Breast epithelium (tissue), 4 donors: Measurements from ENCODE around the gene ABCB1. TPM values are rescaled to one million over a fixed set of nuclear protein-coding genes. Genes with fewer than 3 reads are reported as not detected.

ENCODE experiments used
- DNase-seq, 2 donors: peaks; one replicate each; pipeline ENCODE4 v3.0.0-alpha.2; 2019; ENCODE audit warnings: low spot score in 2 of 2
- H3K27ac ChIP-seq, 2 donors: fragments of 200-600 bp; sonication (generic) in 1 of 2; one replicate each; pipeline ENCODE4 v1.5.1; 2016 to 2019; ENCODE audit warnings: mild to moderate bottlenecking in 1 of 2
- H3K27me3 ChIP-seq, 2 donors: fragments of 200-600 bp; sonication (generic) in 1 of 2; one replicate each; pipeline versions ENCODE4 v1.5.1 to v1.6.0; 2017 to 2019; ENCODE audit warnings: control low read depth in 1 of 2, mild to moderate bottlenecking in 1 of 2
- H3K36me3 ChIP-seq: fragments of 200-600 bp; one replicate; pipeline ENCODE4 v1.5.1; 2019
- H3K4me1 ChIP-seq, 2 donors: fragments of 200-600 bp; sonication (generic); one replicate each; pipeline ENCODE4 v1.5.1; 2016 to 2019; ENCODE audit warnings: control low read depth in 1 of 2
- H3K4me3 ChIP-seq, 3 donors: fragments of 200-600 bp; sonication (generic); 1 replicate in 2 of 3; 2 replicates in 1 of 3; pipeline ENCODE4 v1.5.1; 2016 to 2019; ENCODE audit warnings: mild to moderate bottlenecking in 3 of 3, moderate library complexity in 2 of 3
- H3K9me3 ChIP-seq, 2 donors: fragments of 200-600 bp; sonication (generic) in 1 of 2; one replicate each; pipeline ENCODE4 v1.5.1; 2016 to 2019; ENCODE audit warnings: control low read depth in 1 of 2
- POLR2A ChIP-seq: fragments of 450-650 bp; IDR thresholded peaks from one replicate; pipeline ENCODE4 v1.6.1; 2016; ENCODE audit warnings: antibody characterized with exemption, mild to moderate bottlenecking, moderate library complexity
- POLR2AphosphoS5 ChIP-seq, 3 donors: sonication (generic); formaldehyde crosslinking; IDR thresholded peaks; one replicate each; pipeline ENCODE4 v1.6.1; 2017; ENCODE audit warnings: antibody characterized with exemption in 3 of 3
- intact Hi-C: fragments of 100-400 bp; cut with DNase I; formaldehyde crosslinking; loops from one replicate; pipeline ENCODE4 v1.15.1; 2023; ENCODE audit warnings: low total_unique reads
- total RNA-seq, 3 donors: library from RNA; depleted of rRNA; stranded (reverse); fragments of >200 nt; gene quantifications; one replicate each; pipeline ENCODE4 v1.1.0, GENCODE V29; 2016
- TF ChIP-seq, protein P1 (sequence below), 3 donors: fragments of 450-650 bp; IDR thresholded peaks; one replicate each; pipeline ENCODE4 v1.5.1; 2016 to 2017; ENCODE audit warnings: antibody characterized with exemption in 3 of 3, mild to moderate bottlenecking in 3 of 3, moderate library complexity in 3 of 3

ABCB1 gene
- total RNA-seq, 3 donors from 2014 or later = 3.2 to 14.9 (median 12.8) TPM

DNA sequence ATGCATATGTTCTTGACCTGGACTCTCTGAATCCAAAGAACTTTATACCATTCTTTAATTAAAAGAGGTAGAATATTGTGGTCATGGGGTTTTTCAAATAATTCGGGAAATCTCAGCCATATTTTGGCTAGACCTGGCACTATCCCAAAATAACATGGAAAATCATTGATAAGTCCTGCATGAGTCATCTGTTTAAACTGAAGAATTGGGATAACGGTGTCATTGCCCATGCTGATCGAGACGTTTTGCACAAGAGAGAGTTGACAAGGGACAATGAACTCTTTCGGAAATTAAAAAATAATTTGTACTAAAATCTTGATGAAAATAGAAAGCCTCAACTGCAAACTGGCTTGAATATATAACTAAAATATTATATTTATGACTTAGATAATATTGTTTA is 105.3 kb downstream of the ABCB1 start:
- DNase-seq = no peak
- no peaks in the 10 kb centered on the region for H3K27me3 ChIP-seq
- intact Hi-C loops = no loop called here
- H3K4me3 ChIP-seq = no peak overlapping the region
- TF ChIP-seq POLR2AphosphoS5 (IDR thresholded peaks at IDR 0.05) = no peak
- TF ChIP-seq, protein P1, sequence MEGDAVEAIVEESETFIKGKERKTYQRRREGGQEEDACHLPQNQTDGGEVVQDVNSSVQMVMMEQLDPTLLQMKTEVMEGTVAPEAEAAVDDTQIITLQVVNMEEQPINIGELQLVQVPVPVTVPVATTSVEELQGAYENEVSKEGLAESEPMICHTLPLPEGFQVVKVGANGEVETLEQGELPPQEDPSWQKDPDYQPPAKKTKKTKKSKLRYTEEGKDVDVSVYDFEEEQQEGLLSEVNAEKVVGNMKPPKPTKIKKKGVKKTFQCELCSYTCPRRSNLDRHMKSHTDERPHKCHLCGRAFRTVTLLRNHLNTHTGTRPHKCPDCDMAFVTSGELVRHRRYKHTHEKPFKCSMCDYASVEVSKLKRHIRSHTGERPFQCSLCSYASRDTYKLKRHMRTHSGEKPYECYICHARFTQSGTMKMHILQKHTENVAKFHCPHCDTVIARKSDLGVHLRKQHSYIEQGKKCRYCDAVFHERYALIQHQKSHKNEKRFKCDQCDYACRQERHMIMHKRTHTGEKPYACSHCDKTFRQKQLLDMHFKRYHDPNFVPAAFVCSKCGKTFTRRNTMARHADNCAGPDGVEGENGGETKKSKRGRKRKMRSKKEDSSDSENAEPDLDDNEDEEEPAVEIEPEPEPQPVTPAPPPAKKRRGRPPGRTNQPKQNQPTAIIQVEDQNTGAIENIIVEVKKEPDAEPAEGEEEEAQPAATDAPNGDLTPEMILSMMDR (IDR thresholded peaks at IDR 0.05) = no peak
- TF ChIP-seq POLR2A = no peak
- no peaks in the 10 kb centered on the region for H3K4me1 ChIP-seq
- H3K27ac ChIP-seq = no peak overlapping the region
- no peaks in the 10 kb centered on the region for H3K36me3 ChIP-seq
- no peaks in the 10 kb centered on the region for H3K9me3 ChIP-seq

DNA sequence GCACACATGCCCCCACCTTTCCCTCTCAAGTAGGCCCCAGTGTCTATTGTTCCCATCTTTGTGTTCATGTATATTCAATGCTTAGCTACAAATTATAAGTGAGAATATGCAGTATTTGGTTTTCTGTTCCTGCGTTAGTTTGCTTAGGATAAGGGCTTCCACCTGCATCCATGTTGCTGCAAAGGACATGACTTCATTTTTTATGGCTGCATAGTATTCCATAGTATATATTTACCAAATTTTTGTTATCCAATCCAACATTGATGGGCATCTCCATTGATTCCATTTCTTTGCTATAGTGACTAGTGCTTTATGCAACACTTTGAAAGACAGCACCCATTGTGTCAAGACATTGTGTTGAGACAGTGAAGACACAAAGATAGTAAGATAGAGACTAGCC is 106.2 kb downstream of the ABCB1 start:
- TF ChIP-seq POLR2AphosphoS5 (IDR thresholded peaks at IDR 0.05) (no peak), POLR2A (no peak)
- TF ChIP-seq, protein P1 (IDR thresholded peaks at IDR 0.05) = no peak
- no peak overlapping the region for H3K4me3 ChIP-seq
- H3K4me1 ChIP-seq = no peaks in the 10 kb centered on the region
- no peaks in the 10 kb centered on the region for H3K9me3 ChIP-seq
- intact Hi-C loops = loop anchor here (5.0 kb wide), 1 partner anchor 1377 kb away; no protein-coding TSS in a partner anchor
- no peaks in the 10 kb centered on the region for H3K27me3 ChIP-seq
- H3K27ac ChIP-seq = no peak overlapping the region
- DNase-seq = no peak
- no peaks in the 10 kb centered on the region for H3K36me3 ChIP-seq

DNA sequence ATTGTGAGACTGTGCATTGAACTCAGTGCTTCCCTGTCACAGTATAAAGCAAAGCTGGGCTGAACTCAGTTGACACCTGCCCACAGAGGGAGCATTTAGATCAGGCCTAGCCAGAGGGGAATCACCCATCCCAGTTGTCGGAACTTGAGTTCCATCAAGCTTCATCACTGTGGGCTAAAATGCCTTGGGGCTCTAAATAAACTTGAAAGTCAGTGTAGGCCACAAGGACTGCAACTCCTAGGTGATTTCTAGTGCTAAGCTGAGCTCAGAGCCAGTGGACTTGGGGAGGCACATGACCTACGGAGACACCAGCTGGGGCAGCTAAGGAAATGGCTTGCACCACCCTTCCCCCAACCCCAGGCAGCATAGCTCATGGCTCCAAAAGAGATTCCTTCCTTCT is 117.6 kb downstream of the ABCB1 start:
- H3K36me3 ChIP-seq = no peaks in the 10 kb centered on the region
- intact Hi-C loops = no loop called here

DNA sequence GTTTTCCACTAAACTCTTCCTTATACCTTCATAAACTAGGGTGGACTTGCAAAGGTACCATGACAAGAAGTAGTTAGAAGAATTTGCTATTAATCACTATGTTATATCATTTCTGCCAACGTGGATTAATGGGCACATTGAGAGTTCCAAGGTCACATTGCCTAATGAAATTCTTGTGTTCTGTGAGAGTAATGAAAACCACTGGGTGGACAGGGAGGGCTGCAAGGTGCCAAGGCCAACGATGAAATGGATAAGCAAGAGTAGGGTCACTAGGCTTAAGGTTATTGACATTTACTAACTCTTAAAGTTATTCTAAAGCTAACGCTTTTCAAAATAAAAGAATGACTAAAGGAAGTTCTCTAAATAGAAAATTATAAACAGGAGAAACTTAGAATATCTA is 118.6 kb downstream of the ABCB1 start:
- intact Hi-C loops = no loop called here
- H3K27me3 ChIP-seq = no peaks in the 10 kb centered on the region
- H3K36me3 ChIP-seq = no peaks in the 10 kb centered on the region
- H3K4me3 ChIP-seq = no peak overlapping the region
- TF ChIP-seq POLR2AphosphoS5 (IDR thresholded peaks at IDR 0.05) = no peak
- TF ChIP-seq POLR2A = no peak
- TF ChIP-seq, protein P1 (IDR thresholded peaks at IDR 0.05) = no peak
- no peak for DNase-seq
- no peak overlapping the region for H3K27ac ChIP-seq
- H3K9me3 ChIP-seq = no peaks in the 10 kb centered on the region
- H3K4me1 ChIP-seq = no peaks in the 10 kb centered on the region

More for the DNA sequence above, 117.6 kb downstream of the ABCB1 start:
- TF ChIP-seq POLR2A = no peak
- TF ChIP-seq POLR2AphosphoS5 (IDR thresholded peaks at IDR 0.05) = no peak
- TF ChIP-seq, protein P1 (IDR thresholded peaks at IDR 0.05) = no peak
- Histone ChIP-seq H3K9me3 (no peaks in the 10 kb centered on the region), H3K27me3 (no peaks in the 10 kb centered on the region), H3K4me1 (no peaks in the 10 kb centered on the region), H3K4me3 (no peak overlapping the region), H3K27ac (no peak overlapping the region)
- no peak for DNase-seq

DNA sequence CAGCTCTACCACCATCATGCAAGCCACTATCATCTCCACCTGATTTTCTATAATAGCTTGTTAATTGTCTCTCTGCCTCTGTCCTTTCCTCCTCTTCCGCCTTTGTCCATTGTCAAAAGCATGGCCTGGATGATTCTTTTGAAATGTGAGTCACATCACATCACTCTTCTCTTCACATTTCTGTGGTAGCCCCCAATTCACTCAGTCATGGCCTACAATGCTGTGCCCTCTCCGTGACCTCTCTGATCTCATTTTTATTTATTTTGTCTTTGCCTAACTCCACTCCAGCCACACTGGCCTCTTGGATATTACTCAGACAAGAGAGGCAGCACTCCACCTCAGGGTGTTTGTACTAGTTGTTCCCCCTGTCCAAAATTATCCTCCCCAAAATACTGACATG is 120.3 kb downstream of the ABCB1 start:
- Histone ChIP-seq H3K27me3 (peaks cover 0 to 11% of the 10 kb centered on the region in 2 donors), H3K4me1 (no peaks in the 10 kb centered on the region), H3K4me3 (no peak overlapping the region), H3K36me3 (no peaks in the 10 kb centered on the region), H3K27ac (no peak overlapping the region), H3K9me3 (no peaks in the 10 kb centered on the region)
- no peak for DNase-seq
- intact Hi-C loops = no loop called here
- TF ChIP-seq POLR2A (no peak), POLR2AphosphoS5 (IDR thresholded peaks at IDR 0.05) (no peak)
- TF ChIP-seq, protein P1 (IDR thresholded peaks at IDR 0.05) = no peak
